Ishikawa (cell line): ENCODE measurements around the gene CGN.

ENCODE experiments used
- CEBPB ChIP-seq: IDR thresholded peaks from 2 replicates; pipeline ENCODE4 v1.6.1; 2012
- CREB1 ChIP-seq: IDR thresholded peaks from 2 replicates; pipeline ENCODE4 v1.6.1; 2012; ENCODE audit warnings: low read depth
- EGR1 ChIP-seq: IDR thresholded peaks from 2 replicates; pipeline ENCODE4 v1.6.1; 2012
- EP300 ChIP-seq: IDR thresholded peaks from 2 replicates; pipeline ENCODE4 v1.6.1; 2012; ENCODE audit warnings: borderline replicate concordance
- FOXM1 ChIP-seq: IDR thresholded peaks from 2 replicates; pipeline ENCODE4 v1.6.1; 2012; ENCODE audit warnings: low read depth, borderline replicate concordance
- MAX ChIP-seq: IDR thresholded peaks from 2 replicates; pipeline ENCODE4 v1.6.1; 2012
- NFIC ChIP-seq: IDR thresholded peaks from 2 replicates; pipeline ENCODE4 v1.6.1; 2012
- RAD21 ChIP-seq: IDR thresholded peaks from 2 replicates; pipeline ENCODE4 v1.6.1; 2012; ENCODE audit warnings: low read depth
- REST ChIP-seq: IDR thresholded peaks from 2 replicates; pipeline ENCODE4 v1.6.1; 2012; ENCODE audit warnings: low read depth, mild to moderate bottlenecking
- TAF1 ChIP-seq: IDR thresholded peaks from 2 replicates; pipeline ENCODE4 v1.6.1; 2012; ENCODE audit warnings: low read depth, mild to moderate bottlenecking
- TCF12 ChIP-seq: IDR thresholded peaks from 2 replicates; pipeline ENCODE4 v1.6.1; 2012; ENCODE audit warnings: low read depth
- TEAD4 ChIP-seq: IDR thresholded peaks from 2 replicates; pipeline ENCODE4 v1.6.1; 2012
- YY1 ChIP-seq: IDR thresholded peaks from 2 replicates; pipeline ENCODE4 v1.6.1; 2012; ENCODE audit warnings: low read depth
- ZBTB7A ChIP-seq: IDR thresholded peaks from 2 replicates; pipeline ENCODE4 v1.6.1; 2012; ENCODE audit warnings: low read depth
- TF ChIP-seq, protein P1 (sequence below): IDR thresholded peaks from 2 replicates; pipeline ENCODE4 v1.6.1; 2012

CGN gene

DNA sequence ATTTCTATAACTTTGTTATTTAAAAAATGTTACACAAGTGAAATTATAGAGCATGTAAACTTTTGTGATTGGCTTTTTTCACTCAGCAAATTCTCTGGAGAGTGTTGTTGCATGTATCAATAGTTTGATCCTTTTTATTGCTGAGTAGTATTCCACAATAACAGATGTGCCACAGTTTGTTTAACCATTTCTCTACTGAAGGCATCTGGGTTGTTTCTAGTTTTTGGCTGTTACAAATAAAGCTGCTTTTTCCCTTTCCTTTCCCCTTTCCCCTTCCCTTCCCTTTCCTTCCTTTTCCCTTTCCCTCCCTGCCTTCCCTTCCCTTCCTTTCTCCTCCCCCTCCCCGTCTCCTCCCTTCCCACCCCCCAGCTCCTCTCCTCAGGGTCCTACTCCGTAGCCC, 44.9 kb downstream of the CGN start:
- no peak for TF ChIP-seq REST
- TF ChIP-seq RAD21, result no peak
- TF ChIP-seq EP300, result no peak
- no peak for TF ChIP-seq YY1
- TF ChIP-seq NFIC, result no peak
- TF ChIP-seq TEAD4, result no peak
- TF ChIP-seq, protein P1, sequence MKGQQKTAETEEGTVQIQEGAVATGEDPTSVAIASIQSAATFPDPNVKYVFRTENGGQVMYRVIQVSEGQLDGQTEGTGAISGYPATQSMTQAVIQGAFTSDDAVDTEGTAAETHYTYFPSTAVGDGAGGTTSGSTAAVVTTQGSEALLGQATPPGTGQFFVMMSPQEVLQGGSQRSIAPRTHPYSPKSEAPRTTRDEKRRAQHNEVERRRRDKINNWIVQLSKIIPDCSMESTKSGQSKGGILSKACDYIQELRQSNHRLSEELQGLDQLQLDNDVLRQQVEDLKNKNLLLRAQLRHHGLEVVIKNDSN, result no peak
- TF ChIP-seq EGR1, result no peak
- no peak for TF ChIP-seq CREB1
- no peak for TF ChIP-seq TCF12
- no peak for TF ChIP-seq ZBTB7A
- no peak for TF ChIP-seq TAF1
- TF ChIP-seq CEBPB, result no peak
- no peak for TF ChIP-seq FOXM1
- TF ChIP-seq MAX, result no peak

DNA sequence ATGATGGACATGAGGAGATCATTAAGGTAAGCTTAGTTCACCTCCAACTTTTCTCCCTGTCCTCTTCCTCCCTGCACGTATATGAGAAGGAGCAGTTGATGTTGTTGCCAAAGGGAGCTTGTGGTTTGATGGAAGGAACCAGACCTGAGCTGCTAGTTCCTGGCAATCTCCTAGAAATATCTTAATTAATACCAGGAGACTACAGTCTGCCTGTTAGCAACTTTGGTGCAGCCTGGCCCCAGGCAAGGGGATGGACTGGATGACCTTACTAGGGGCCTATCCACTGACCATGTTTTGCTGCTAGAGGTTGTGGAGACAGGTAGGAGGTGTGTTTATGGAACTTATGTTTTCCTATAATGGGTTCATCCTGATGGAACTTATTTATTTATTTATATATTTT, 51.5 kb downstream of the CGN start:
- no peak for TF ChIP-seq FOXM1

DNA sequence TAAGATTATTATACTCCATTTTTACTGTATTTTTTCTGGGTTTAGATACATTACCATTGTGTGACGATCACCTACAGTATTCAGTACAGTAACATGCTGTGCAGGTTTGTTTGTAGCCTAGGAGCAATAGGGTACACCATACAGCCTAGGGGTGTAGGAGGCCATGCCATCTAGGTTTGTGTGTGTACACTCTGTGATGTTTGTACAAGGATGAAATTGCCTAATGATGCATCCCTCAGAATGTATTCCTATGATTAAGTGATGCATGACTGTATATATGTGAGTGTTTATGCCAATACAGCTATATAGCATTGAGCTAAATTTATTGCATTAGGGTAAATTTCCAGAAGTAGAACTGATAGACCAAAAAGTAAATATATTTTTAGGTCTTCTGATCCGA, 52.2 kb downstream of the CGN start:
- TF ChIP-seq MAX, result no peak
- no peak for TF ChIP-seq YY1
- TF ChIP-seq TAF1, result no peak
- TF ChIP-seq EP300, result no peak
- no peak for TF ChIP-seq ZBTB7A
- TF ChIP-seq EGR1, result no peak
- TF ChIP-seq TCF12, result no peak
- no peak for TF ChIP-seq NFIC
- no peak for TF ChIP-seq TEAD4
- TF ChIP-seq CREB1, result no peak

DNA sequence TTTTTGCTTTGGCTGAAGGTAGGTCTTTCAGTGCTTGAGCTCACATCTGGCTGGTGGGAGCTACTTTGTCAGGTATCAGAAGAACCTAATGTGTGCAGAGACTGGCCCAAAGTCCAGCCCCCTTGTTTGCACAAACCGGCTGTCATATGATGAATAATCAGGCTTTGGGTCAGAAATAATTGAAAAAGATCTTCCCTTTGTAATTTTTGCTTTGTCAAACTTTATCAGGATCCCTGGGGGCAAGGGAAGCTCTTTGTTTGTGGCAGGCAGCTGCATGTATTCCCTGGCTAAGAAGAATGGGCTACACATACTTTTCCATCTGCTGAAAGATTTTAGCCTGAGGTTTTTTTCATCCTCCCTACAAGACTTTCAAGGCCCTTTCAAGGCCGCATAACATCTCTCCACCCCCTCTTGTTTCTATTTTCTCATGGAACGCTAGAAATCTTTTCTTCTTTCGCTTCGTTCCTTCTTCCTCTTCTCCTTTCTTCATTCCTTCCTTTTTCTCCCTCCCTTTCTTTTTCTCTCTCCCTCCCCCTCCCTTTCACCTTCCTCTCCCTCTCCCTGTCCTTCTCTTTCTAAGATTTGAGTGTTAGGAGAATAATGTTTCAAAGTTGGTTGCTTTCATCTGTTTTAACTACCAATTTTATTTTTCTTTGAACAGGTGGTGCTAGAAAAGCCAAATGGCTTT, 54.5 kb downstream of the CGN start:
- no peak for TF ChIP-seq REST
- no peak for TF ChIP-seq NFIC
- TF ChIP-seq CEBPB, result no peak
- no peak for TF ChIP-seq TCF12
- no peak for TF ChIP-seq CREB1

- no peak for TF ChIP-seq TCF12
- no peak for TF ChIP-seq FOXM1
- no peak for TF ChIP-seq ZBTB7A
- no peak for TF ChIP-seq CREB1
- no peak for TF ChIP-seq REST
- TF ChIP-seq TEAD4, result no peak
- TF ChIP-seq NFIC, result no peak
Observed at GRCh38 chr1:151568626-151569088, 57.5 kb downstream of the CGN start.
